ENCODE results near the gene MC1R.
"Not testable (repeated sequence)": the region's sequence is repeated elsewhere in the genome, so short reads cannot be mapped to it uniquely, and the experiment has no call there.

- not testable (repeated sequence) for TF ChIP-seq CTCF (conservative IDR thresholded peaks at IDR 0.05; ENCODE audit: low read depth, low read length); MAFK (IDR thresholded peaks at IDR 0.05; ENCODE audit: low read depth, low read length); ELK1 (IDR thresholded peaks at IDR 0.05; ENCODE audit: borderline replicate concordance, low read depth, low read length)
Measured at GRCh38 chr16:89935620-89936019, 17.0 kb downstream of the MC1R start.

All from IMR-90 (cell line).